ENCODE measurements around the gene ZBTB33.

Gene ZBTB33

GRCh38 chrX:120250522-120251271 lies at the start of gene ZBTB33:
TSS of gene ZBTB33 (plus strand) at chrX:120250812. CDS start at chrX:120253416, 2,604 bp downstream.
- peak; percentile 91 for DNase-seq

- no peak for DNase-seq
These were observed 49.8 kb upstream of the ZBTB33 start for GRCh38 chrX:120200851-120201250.

- DNase-seq: no peak
These were observed 44.5 kb upstream of the ZBTB33 start for GRCh38 chrX:120205816-120206753.

GRCh38 chrX:120207009-120207605 lies 43.5 kb upstream of the ZBTB33 start:
- no peak for DNase-seq

GRCh38 chrX:120213438-120214265 lies 37.0 kb upstream of the ZBTB33 start:
- DNase-seq: no peak

GRCh38 chrX:120223374-120223773 lies 27.2 kb upstream of the ZBTB33 start:
- DNase-seq: no peak

- no peak for DNase-seq
These were observed 26.2 kb upstream of the ZBTB33 start for GRCh38 chrX:120224388-120224787.

- no peak for DNase-seq
These were observed 22.3 kb upstream of the ZBTB33 start for GRCh38 chrX:120228187-120228908.

GRCh38 chrX:120235284-120235683 lies 15.3 kb upstream of the ZBTB33 start:
- no peak for DNase-seq

GRCh38 chrX:120236687-120237479 lies 13.7 kb upstream of the ZBTB33 start:
- no peak for DNase-seq

GRCh38 chrX:120238933-120239332 lies 11.7 kb upstream of the ZBTB33 start:
- DNase-seq: no peak

GRCh38 chrX:120242813-120243212 lies 7.8 kb upstream of the ZBTB33 start:
- DNase-seq: no peak

GRCh38 chrX:120244395-120244734 lies 6.2 kb upstream of the ZBTB33 start:
- DNase-seq: no peak

- peak; percentile 45 for DNase-seq
These were observed 5.7 kb upstream of the ZBTB33 start for GRCh38 chrX:120244735-120245498.

GRCh38 chrX:120251471-120252011 lies 929 bp downstream of the ZBTB33 start:
- no peak for DNase-seq

GRCh38 chrX:120253784-120254183 lies 3.2 kb downstream of the ZBTB33 start:
- no peak for DNase-seq

GRCh38 chrX:120260369-120260768 lies 9.8 kb downstream of the ZBTB33 start:
- peak; percentile 13 for DNase-seq

GRCh38 chrX:120262859-120263708 lies 12.5 kb downstream of the ZBTB33 start:
- no peak for DNase-seq

- no peak for DNase-seq
These were observed 13.7 kb downstream of the ZBTB33 start for GRCh38 chrX:120264341-120264740.
